Stimulated activated CD4-positive, alpha-beta T cell treated with anti-CD3 and anti-CD28 coated beads, Interleukin-4, amount 100 ng/mL, for 24 hours (primary cell): Measurements from ENCODE around the gene FFAR3.
"Not testable (repeated sequence)": the region's sequence is repeated elsewhere in the genome, so short reads cannot be mapped to it uniquely, and the experiment has no call there.

Experiments
- DNase-seq: peaks from one replicate; pipeline ENCODE4 v3.0.0-alpha.2; 2020

Gene FFAR3

DNA sequence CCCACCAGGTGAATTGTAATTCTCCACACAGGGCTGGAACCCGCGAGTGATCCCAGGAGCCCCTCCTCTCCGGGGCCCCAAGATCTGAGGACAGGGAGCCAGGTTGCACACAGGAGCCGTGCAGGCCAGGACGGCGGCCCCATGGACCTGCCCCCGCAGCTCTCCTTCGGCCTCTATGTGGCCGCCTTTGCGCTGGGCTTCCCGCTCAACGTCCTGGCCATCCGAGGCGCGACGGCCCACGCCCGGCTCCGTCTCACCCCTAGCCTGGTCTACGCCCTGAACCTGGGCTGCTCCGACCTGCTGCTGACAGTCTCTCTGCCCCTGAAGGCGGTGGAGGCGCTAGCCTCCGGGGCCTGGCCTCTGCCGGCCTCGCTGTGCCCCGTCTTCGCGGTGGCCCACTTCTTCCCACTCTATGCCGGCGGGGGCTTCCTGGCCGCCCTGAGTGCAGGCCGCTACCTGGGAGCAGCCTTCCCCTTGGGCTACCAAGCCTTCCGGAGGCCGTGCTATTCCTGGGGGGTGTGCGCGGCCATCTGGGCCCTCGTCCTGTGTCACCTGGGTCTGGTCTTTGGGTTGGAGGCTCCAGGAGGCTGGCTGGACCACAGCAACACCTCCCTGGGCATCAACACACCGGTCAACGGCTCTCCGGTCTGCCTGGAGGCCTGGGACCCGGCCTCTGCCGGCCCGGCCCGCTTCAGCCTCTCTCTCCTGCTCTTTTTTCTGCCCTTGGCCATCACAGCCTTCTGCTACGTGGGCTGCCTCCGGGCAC is 6.7 kb upstream of the FFAR3 start:
- DNase-seq: no peak

DNA sequence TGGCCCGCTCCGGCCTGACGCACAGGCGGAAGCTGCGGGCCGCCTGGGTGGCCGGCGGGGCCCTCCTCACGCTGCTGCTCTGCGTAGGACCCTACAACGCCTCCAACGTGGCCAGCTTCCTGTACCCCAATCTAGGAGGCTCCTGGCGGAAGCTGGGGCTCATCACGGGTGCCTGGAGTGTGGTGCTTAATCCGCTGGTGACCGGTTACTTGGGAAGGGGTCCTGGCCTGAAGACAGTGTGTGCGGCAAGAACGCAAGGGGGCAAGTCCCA is 6.1 kb upstream of the FFAR3 start:
- DNase-seq: no peak

DNA sequence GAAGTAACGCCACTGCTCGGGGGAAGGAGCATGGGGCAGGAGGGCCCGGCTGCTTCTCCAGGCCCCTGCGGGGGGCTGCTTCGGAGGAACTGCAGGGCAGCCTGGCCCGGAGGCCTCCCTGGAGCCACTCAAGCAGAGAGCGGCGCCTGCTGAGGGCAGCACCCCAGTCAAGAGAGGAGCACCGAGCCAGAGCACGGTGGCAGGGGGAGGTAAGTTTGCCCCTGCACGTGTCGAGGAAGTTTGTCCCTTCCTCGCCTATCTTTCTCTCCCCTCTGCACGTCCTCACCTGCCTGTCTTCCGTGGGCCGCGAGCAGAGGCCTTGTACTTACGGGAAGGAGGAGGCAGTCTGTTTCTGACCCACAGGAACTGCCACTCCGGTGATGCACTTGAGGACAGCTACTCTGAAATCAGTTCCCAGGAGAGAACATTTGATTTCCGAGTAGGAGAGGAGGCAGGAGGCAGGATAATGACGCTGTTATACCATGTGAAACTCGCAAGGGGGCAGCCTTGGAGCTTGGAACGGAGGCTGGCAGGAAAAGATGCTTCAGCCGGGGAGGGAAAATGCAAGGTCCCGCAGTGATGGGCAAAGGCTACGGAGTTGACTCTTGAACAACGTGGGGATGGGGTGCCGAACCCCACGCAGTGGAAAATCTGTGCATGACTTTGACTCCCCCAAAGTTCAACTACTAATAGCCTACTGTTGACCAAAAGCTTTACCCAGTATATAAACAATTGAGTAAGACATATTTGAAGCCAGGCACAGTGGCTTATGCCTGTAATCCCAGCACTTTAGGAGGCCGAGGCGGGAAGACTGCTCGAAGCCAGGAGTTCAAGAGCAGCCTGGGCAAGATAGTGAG is 5.6 kb upstream of the FFAR3 start:
- DNase-seq: peak; percentile 76

DNA sequence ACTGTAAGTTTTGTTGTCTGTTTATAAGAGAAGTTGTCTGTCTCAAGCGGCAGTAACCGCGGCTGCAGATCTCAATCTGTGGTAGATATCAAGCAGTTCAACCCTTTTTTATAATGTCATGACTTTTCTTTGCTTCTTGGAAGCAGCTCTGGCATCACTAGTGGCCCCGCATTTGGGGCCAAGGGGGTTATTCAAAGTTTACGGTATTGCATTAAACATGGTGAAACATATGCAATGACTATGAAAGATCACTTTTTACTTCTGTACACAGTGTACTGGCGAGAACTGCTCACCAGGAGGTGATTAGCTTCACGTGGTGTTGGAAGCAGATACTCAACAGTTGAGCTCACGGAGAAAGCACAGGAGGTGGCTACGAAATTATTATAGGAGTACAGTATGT is 4.6 kb upstream of the FFAR3 start:
- DNase-seq: no peak

DNA sequence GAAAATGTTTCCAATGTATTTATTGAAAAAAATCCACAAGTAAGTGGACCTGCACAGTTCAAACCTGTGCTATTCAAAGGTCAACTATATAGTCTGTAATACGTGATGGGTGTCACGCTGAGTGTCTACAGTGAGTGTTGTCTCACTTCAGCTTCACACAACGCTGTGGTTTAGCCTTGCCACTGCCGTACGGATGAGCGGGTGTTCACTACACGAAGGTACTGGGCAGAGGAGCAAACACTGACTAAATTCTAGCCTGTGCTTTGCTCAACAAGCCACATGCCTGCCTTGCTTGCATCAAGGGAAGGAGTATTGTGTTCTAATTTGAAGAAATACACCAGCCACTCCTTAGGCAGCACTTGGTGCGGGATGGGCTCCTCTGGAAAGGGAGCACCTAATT is 3.4 kb upstream of the FFAR3 start:
- no peak for DNase-seq

DNA sequence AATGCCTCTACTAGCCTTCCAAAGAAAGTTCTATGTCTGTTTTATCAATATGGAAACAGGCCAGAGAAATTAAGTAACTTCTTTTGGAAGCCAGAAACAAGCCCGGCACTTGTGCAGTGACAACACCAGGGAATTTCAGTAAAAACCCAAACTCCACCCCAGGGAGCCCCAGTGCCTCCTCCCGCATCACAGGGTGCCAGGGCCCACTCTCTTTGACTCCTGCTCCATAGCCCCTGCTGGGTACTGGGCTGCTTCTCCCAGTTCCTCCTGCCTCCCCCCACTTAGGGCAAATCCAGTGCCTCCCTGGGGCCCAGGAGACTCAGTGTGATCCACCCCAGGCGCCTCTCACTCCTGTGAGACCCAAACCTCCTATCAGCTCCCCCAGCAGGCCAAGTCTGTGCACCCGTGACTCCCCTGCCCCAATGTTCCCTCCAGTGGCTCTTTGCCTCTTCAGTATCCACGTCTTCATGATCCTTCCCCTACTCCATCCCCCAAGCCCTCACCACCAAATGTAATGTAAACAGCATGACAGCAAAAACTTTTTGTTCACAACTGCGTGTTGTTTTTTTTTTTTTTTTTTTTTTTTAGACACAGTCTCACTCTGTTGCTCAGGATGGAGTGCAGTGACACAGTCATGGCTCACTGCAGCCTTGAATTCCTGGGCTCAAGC is 2.3 kb upstream of the FFAR3 start:
- no peak for DNase-seq

DNA sequence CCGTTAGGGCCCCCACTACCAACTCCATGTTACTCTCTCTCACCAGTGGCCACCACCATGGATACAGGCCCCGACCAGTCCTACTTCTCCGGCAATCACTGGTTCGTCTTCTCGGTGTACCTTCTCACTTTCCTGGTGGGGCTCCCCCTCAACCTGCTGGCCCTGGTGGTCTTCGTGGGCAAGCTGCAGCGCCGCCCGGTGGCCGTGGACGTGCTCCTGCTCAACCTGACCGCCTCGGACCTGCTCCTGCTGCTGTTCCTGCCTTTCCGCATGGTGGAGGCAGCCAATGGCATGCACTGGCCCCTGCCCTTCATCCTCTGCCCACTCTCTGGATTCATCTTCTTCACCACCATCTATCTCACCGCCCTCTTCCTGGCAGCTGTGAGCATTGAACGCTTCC is 574 bp downstream of the FFAR3 start:
- not testable (repeated sequence) for DNase-seq

DNA sequence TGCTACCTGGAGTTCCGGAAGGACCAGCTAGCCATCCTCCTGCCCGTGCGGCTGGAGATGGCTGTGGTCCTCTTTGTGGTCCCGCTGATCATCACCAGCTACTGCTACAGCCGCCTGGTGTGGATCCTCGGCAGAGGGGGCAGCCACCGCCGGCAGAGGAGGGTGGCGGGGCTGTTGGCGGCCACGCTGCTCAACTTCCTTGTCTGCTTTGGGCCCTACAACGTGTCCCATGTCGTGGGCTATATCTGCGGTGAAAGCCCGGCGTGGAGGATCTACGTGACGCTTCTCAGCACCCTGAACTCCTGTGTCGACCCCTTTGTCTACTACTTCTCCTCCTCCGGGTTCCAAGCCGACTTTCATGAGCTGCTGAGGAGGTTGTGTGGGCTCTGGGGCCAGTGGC is 1.1 kb downstream of the FFAR3 start:
- not testable (repeated sequence) for DNase-seq

DNA sequence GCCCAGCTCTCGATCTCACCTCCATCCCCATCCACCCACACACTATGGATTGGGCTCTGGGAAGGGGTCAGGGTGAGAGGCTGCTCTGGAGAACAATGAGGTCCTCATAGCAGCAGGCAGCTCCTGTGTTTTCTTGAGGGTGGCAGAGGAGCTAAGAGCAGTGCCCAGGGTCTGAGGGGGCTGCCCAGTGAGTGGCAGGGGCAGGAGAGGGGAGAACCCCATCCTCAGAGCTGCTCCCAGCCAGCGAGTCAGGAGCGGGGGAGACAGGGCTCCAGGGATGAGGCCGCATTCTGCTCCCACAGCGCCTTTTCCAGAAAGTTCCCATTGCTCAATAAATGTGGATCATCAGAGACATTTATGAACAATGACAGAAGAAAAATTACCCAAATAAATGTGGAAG is 1.8 kb downstream of the FFAR3 start:
- not testable (repeated sequence) for DNase-seq

DNA sequence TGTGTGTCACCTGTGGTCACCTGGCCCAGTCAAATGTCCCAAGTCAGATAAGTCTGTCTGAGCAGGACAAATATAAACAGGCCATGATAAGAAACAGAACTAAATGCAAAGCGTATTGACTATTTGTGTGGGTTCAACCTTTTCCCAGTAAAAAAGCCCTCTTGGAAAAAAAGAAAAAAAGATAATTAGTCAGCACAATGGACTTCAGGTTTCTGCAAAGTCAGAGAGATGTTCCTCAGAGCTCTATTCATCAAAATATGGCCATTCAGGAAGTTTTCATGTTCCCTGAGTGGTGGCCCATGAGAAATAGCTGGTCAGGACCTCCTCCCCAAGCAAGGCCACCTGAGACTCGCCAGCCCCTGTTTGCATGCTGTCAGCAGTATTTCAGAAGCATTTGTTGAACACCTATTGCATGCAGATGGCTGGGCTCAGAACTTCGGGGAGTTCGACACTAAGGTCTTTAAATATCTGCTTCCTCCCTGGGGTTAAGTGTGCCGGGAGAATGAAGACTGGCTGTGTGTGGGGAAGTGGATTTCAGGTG is 2.7 kb downstream of the FFAR3 start:
- DNase-seq: no peak

DNA sequence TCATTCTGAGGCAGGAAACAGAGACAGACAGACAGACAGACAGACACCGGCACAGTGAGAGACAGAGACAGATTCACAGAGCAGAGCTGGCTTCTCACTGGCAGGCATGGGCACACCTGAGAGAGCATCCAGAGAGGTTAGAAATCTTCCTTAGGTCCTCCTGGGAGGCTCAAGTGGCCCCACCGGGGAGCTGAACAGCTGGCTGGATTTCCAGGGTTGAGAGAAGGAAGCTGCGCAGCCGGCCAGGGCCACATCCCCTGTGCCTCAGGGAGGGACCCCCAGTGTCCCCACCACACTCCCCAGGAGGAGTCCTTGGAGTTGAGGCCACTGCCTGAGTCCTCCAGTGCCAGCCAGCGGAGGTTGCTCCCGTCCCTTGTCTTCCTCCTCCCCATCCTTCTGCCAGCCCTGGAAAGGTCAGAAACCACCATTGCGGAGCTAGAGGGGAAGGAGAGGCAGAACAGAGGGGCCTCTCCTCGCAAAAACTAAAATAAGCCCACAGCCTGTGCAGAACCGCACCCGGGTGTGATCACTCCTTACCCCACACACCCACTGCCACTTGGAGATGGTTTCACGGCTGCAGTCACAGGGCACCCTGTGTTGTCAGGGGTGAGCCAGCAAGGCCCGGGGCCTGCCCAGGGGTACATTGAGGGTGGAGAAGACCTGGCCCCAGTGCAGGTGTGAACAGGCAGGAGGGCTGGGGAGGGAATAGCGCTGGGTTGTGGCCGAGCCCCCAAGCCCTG is 4.2 kb downstream of the FFAR3 start:
- no peak for DNase-seq

DNA sequence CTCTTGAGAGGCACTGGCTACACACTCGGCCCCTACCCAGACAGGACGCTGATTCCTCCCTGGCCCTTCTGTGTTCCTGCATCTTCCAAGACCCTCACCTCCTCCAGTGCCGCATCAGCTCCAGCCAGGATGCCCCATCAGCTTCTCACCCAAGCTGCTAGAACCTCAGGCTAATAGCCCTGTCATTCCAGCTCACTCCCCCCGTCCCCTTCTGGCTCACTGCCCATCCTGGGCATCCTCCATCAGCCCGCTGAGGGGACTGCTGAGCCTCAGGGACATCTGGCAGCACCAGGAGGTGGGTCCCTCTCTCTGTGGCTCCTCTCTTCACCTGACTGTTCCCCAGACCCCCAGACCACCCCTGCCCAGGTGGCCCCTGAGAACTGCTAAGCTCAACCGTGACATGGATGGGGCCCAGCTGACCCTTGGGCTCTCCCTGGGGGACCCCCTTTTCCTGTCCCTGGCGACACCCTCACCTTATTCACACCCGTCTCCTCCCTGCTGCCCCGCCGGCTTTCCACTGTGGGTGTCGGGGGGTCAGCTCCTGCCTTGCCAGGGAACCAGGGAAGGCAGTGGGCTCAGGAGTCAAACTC is 4.8 kb downstream of the FFAR3 start:
- DNase-seq: no peak

DNA sequence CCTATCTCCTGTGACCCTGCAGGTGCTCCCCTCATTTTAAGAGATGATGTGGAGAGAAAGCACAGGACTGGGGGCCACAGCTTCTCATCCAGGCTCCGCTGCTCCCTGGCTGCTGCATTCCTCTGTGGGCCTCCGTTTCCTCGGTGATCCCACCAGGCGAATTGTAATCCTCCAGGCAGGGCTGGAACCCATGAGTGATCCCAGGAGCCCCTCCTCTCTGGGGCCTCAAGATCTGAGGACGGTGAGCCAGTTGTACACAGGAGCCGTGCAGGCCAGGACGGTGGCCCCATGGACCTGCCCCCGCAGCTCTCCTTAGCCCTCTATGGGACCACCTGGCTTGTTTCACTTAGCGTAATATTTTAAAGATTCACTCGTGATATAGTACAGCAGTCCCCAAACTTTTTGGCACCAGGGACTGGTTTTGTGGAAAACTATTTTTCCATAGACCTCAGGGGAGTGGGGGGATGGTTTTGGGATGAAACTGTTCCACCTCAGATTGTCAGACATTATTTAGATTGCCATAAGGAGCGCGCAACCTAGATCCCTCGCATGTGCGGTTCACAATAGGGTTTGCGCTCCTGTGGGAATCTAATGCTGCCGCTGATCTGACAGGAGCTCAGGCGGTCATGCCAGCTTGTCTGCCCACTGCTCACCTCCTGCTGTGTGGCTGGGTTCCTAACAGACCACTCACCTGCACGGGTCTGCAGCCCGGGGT is 5.6 kb downstream of the FFAR3 start:
- DNase-seq: no peak

DNA sequence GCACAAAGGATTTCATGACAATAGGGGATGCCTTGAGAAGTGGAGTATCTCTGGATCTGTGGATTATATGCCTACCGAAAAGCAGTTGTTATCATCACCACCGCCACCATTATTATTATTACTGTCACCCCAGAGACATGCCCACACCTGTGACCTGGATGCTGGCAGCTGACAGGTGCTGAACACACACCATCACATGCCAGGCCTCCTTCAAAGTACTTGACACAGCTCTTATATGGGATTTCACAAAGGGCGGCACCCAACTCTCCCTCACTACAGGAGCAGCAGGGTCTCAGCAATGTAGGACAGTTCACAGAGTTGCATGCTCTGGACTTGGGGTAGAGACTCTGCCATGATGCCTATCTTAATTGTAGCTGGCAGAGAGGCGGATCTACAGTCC is 7.0 kb downstream of the FFAR3 start:
- DNase-seq: no peak

DNA sequence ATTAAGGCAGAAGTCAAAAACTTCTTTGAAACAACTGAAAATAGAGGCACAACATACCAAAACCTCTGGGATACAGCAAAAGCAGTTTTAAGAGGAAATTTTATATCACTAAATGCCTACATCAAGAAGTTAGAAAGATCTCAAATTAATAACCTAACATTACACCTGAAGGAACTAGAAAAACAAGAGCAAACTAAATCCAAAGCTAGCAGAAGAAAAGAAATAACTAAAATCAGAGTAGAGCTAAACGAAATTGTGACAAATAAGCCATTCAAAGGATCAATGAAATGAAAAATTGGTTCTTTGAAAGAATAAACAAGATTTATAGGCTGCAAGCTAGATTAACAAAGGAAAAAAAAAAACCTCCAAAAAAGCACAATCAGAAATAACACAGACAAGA is 10.1 kb downstream of the FFAR3 start:
- no peak for DNase-seq

DNA sequence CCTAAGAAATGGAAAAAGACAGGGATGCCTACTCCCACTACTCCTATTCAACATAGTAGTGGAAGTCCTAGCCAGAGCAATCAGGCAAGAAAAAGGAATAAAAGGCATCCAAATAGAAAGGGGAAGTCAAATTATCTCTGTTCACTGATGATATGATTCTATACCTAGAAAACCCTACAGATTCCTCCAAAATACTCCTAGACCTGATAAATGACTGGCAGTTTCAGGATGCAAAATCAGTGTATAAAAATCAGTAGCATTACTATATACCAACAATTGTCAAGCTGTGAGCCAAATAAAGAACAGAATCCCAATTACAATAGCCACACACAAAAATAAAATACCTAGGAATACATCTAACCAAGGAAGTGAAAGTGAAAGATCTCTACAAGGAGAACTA is 11.3 kb downstream of the FFAR3 start:
- no peak for DNase-seq

DNA sequence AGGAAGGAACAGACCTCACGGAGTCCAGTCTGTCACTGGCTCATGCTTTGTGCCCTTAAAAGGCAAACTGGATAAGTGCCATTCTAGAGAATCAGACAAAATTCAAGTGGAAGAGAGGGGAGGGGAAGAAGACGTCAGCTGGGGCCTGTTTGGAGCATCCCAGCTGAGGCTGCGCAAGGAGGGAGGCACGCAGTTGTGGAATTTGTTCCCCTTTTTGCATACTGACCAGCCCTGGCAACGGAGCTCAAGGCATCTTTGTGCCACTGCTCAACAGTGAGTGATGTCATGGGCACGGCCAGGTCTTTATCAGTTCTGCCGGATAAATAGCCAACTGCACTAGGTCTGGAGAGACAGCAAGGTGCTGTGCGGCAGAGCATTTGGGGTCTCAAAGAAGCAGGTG is 12.5 kb downstream of the FFAR3 start, which contains the start of gene GPR42:
Gene GPR42 (plus strand): TSS at position 347 of the 400 bp plus-strand sequence. CDS start 292 bp downstream, outside the sequence.
- no peak for DNase-seq

DNA sequence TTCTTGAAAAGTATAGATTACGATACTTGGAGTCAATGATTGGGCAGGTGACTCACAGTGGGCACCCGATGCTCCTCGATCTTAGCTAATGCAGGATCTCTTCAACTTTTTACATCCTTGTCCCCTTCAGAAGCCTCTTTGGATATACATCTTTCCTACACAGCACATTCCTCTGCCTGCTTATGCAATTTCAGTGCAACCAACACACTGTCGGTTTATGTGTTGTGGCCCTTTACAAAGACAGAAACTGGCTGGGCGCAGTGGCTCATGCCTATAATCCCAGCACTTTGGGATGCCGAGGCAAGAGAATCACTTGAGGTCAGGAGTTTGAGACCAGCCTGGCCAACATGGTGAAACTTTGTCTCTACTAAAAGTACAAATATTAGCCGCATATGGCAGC is 15.2 kb downstream of the FFAR3 start:
- no peak for DNase-seq

DNA sequence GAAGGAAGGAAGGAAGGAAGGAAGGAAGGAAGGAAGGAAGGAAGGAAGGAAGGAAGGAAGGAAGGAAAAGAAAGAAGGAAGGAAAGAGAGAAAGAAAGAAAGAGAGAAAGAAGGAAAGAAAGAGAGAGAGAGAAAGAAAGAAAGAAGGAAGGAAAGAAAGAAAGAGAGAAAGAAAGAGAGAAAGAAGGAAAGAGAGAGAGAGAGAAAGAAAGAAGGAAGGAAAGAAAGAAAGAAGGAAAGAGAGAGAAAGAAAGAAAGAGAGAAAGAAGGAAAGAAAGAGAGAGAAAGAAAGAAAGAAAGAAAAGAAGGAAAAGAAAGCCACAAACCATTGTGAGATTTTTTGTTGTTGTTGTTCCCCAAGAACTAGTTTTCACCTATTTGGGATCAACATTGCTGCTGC is 15.8 kb downstream of the FFAR3 start:
- DNase-seq: not testable (repeated sequence)

DNA sequence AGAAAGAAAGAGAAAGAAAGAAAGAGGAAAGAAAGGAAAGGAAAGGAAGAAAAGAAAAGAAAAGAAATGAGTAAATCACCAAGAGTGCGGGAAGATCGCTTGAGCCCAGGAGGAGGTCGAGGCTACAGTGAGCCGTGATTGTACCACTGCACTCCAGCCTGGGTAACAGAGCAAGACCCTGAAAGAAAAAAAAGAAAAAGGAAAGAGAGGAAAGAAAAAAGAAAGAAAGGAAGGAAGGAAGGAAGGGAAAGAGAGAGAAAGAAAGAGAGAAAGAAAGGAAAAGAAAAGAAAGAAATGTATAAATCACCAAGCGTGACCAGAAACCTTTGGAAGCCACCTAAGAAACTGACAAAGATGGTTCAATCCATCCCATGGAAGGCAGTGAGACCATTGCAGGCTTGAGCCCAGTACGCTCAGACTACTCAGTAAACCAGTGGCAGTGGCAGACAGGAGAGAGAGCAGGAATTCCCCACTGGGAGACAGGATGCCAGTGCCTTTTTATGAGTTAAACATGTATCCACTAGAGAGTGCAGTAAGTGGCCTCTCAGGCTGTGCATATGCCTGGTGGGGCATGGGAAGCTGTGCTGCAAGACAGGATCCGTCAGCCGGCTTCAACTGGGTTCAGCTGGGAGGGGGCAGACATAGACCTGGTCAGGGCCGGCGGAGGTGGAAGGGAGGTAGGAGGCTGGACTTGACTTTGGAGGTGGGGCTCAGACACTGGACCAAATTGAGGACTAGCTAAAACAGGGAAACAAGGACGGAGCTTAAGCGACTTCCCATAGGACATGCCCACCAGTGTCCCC is 17.4 kb downstream of the FFAR3 start:
- DNase-seq: no peak

DNA sequence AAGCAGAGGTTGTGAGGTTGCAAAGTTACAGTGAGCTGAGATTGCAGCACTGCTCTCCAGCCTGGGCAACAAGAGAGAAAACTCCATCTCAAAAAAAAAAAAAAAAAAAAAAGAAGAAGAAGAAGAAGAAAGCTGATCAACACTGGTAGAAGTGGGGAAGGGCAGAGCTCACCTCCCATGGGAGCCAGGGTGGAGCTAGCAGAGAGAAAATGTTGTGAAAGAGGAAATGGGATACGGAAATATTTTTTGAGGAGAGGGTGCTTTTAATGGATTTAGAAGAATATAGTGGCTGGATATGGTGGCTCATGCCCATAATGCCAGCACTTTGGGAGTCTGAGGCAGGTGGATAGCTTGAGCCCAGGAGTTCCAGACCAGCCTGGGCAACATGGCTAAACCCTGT is 19.4 kb downstream of the FFAR3 start:
- no peak for DNase-seq
